GM21515 (cell line): ENCODE results near the gene KIF20A.
A peak's percentile ranks its signal among the peaks of the same experiment; 100 is the strongest.
"Not testable (repeated sequence)": the region's sequence is repeated elsewhere in the genome, so short reads cannot be mapped to it uniquely, and the experiment has no call there.

Experiments used
- ATAC-seq: cut with Tn5 transposase; IDR thresholded peaks from one replicate; pipeline ENCODE4 v1.9.1; 2021; ENCODE audit not compliant: unreplicated experiment

The KIF20A gene

DNA sequence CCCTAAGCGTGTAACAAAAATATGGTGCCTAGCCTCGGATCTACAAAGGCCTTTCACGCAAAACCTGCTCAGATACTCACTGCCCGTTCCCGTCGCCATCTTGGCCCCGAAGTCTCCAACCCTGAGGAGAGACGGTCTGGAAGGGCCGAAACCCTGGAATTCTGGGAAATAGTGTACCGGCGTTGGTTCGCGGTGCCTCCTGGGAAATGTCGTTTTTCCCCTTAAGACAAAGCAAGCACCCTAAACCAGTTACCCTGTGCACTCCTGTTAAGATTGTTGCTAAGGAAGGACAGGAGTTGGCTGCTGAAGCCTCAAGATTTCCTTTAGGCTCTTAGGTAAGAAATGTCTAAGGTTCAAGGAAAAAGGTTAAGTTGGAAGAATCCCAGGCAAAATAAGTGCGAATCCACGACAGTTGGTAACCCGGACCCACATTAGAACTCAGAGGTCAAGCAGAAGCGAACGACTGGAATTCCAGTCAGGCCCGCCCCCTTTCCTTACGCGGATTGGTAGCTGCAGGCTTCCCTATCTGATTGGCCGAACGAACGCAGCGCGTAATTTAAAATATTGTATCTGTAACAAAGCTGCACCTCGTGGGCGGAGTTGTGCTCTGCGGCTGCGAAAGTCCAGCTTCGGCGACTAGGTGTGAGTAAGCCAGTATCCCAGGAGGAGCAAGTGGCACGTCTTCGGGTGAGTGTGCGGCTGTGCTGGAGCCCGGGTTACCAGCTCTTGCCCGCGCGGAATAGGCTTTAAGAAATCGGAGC, at the start of gene KIF20A, which contains the start of gene BRD8:
KIF20A (plus strand) TSS at position 597 of the 761 bp plus-strand sequence. CDS start 569 bp downstream, outside the sequence.
BRD8 (minus strand) TSS at position 115 of the 761 bp plus-strand sequence; CDS start at position 99, 16 bp downstream.
- ATAC-seq = peak; percentile 82

GRCh38 chr5:138129347-138129746, 49.6 kb upstream of the KIF20A start:
- no peak for ATAC-seq

- no peak for ATAC-seq
Measured at GRCh38 chr5:138132543-138132942, 46.4 kb upstream of the KIF20A start.

GRCh38 chr5:138138949-138139780, 39.7 kb upstream of the KIF20A start, which contains the start of gene NME5:
Gene NME5, minus strand, starts transcription at chr5:138139428. Its CDS starts 648 bp downstream, at chr5:138138780.
- no peak for ATAC-seq

DNA sequence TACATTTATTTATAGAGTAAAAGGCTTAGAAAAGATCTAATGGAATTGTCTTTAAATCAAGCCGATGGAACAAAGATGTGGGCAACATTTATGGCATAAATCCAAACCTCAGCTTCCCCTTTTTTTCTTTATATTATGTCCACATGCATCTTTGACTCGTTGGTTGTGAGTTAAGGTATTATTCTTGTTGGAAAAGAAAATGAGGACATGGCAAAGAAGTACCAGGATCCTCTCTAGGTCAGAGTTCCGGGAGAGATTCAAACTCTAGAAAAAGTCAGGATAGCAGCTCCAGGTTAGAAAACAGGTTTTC, 39.2 kb upstream of the KIF20A start:
- ATAC-seq = no peak

DNA sequence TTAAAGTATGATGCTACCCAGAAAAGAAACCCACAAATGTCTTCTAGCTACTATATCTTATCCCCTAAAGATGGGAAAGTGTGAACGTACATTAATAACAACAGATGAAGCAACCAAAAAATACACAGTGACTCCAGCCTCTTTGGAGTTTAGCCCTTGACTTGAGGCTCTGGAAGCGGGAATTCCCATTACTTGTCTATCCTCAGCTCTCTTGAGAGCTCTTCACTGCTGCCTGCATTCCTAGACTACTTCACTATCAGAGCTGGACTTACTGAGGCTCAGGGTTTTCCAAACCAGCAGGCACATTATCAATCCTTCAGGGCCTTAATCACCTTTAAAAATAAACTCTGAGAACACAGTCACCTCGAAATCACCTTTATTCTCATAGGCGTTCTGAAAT, 38.6 kb upstream of the KIF20A start:
- no peak for ATAC-seq

- ATAC-seq = no peak
Measured at GRCh38 chr5:138141734-138142133, 37.2 kb upstream of the KIF20A start.

DNA sequence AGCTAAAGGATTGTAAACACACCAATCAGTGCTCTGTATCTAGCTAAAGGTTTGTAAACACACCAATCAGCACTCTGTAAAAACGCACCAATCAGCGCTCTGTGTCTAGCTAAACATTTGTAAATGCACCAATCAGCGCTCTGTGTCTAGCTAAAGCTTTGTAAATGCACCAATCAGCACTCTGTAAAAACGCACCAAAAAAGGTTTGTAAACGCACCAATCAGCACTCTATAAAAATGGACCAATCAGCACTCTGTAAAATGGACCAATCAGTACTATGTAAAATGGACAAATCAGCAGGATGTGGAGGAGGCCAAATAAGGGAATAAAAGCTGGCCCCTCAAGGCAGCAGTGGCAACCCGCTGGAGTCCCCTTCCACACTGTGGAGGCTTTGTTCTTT, 35.3 kb upstream of the KIF20A start:
- ATAC-seq = not testable (repeated sequence)

GRCh38 chr5:138148811-138149210, 30.1 kb upstream of the KIF20A start:
- ATAC-seq = no peak

GRCh38 chr5:138149530-138149929, 29.4 kb upstream of the KIF20A start:
- ATAC-seq = no peak

GRCh38 chr5:138155977-138156376, 22.9 kb upstream of the KIF20A start:
- not testable (repeated sequence) for ATAC-seq

GRCh38 chr5:138157626-138158025, 21.3 kb upstream of the KIF20A start:
- ATAC-seq = no peak

GRCh38 chr5:138159666-138160065, 19.2 kb upstream of the KIF20A start:
- no peak for ATAC-seq

DNA sequence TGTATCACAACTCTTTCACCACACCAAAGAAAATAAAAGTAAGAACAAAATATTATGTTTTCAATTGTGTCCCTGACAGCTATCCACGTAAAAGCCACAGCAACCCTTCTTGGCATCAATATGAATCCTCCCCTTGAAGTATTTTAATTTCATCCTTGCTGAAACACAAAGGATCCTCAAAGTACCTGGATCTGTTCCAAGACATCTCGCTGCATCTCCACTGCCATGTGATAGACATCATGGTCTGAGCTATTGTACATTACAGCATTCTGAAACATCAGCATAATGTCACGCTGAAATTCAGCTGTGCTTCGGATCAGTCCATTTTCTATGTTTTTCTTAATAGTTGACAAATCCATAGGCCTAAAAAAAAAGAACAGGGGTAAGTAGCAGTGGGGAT, 18.2 kb upstream of the KIF20A start:
- ATAC-seq = no peak

DNA sequence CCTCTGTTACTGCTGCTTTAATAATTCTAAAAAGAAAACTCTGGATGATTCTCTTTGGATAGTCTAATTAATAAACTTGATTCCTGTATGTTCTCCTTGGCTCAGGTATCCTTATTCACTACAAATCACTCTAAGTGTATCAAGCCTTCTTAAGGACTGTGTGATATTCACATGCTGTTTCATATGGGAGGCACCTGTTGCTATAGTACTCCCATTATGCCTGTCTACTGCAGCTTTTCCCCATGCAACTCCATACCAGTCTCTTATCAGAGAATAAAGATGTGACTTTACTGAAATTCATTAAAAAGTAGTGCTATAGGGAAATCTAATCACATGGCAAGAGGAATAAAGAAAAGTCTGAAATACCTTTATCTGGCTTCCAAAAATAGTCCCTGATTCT, 15.2 kb upstream of the KIF20A start:
- ATAC-seq = no peak

DNA sequence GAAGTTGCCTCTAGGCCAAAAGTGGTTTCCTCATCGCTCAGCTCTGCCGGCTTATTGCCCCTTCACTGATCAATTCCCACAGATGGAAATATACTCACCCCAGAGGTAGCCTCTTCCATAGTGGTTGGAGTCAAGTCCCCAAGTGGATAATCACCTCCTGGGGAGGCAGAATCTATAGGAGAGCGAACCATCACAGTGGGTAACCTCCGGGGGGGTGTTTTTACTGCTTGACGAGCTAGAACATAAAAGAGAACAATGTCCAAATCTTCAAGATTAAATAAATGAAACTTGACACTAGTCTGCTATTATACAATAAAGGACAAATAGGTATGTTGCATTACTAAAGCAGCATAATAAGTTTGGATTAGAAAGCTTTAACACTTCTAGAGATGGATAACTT, 9.8 kb upstream of the KIF20A start:
- ATAC-seq = no peak

DNA sequence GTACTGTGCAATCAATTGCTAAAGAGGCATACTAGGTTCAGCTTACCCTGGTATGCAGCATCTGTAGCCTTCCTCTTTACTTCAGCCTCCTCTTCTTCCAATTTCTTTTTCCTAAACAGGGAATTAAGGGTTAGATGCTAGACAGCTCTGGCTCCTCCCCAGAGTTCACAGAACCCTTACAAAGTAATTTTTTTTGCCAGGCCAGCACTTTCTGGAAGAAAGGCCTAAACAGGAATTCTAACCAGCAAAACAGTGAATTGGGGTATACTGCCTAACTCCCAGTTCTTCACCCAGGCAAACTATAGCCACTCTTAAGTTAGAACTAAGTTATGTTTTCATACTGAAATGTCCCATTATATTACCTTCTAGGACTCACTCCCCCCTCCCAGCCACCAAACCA, 8.6 kb upstream of the KIF20A start:
- ATAC-seq = no peak

GRCh38 chr5:138177941-138178515, 884 bp upstream of the KIF20A start:
- ATAC-seq = no peak

- no peak for ATAC-seq
Measured at GRCh38 chr5:138179277-138179857, 455 bp downstream of the KIF20A start.

DNA sequence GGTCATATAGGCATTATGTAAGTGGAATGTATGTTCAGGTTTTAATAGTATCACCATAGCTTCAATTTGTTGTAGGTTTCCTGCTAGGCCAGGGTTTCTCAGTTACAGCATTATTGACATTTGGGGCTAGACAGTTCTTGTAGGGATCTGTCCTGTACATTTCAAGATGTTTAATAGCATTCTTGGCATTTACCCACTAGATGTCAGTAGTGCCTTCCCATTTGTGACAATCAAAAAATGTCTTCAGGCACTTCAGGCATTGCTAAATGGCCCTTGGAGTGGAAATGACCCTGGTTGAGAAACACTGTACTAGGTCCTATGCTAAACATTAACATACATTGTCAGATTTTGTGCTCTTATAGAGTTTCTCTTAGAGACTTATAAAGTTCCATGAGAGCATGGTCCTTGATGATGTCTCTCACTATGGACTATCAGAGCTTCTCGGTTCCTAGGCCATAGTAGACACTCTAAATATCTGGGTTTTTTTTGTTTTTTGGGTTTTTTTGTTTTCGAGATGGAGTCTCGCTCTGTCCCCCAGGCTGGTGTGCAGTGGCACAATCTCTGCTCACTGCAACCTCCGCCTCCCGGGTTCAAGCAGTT, 1.4 kb downstream of the KIF20A start:
- ATAC-seq = no peak

GRCh38 chr5:138180841-138181240, 1.9 kb downstream of the KIF20A start:
- ATAC-seq = no peak
